ENCODE data around the gene KIAA1958.

KIAA1958 gene

GRCh38 chr9:112529316-112529715, 42.7 kb downstream of the KIAA1958 start:
- DNase-seq (ENCODE audit: low read depth) = no peak

- DNase-seq (ENCODE audit: low read depth) = peak; percentile 53
These were observed 44.2 kb downstream of the KIAA1958 start for GRCh38 chr9:112530751-112531205.

- peak; percentile 38 for DNase-seq (ENCODE audit: low read depth)
These were observed 45.1 kb downstream of the KIAA1958 start for GRCh38 chr9:112531666-112532282.

GRCh38 chr9:112532427-112532826, 45.8 kb downstream of the KIAA1958 start:
- DNase-seq (ENCODE audit: low read depth) = peak; percentile 95

- no peak for DNase-seq (ENCODE audit: low read depth)
These were observed 47.0 kb downstream of the KIAA1958 start for GRCh38 chr9:112533660-112534059.

- DNase-seq (ENCODE audit: low read depth) = peak; percentile 65
These were observed 48.7 kb downstream of the KIAA1958 start for GRCh38 chr9:112535301-112535700.

GRCh38 chr9:112535811-112536210, 49.2 kb downstream of the KIAA1958 start:
- peak; percentile 78 for DNase-seq (ENCODE audit: low read depth)

GRCh38 chr9:112537561-112537960, 50.9 kb downstream of the KIAA1958 start:
- DNase-seq (ENCODE audit: low read depth) = no peak

GRCh38 chr9:112540800-112541199, 54.2 kb downstream of the KIAA1958 start:
- no peak for DNase-seq (ENCODE audit: low read depth)

GRCh38 chr9:112541685-112542084, 55.1 kb downstream of the KIAA1958 start:
- DNase-seq (ENCODE audit: low read depth) = peak; percentile 77

GRCh38 chr9:112542593-112543292, 56.1 kb downstream of the KIAA1958 start:
- DNase-seq (ENCODE audit: low read depth) = no peak

- peak; percentile 47 for DNase-seq (ENCODE audit: low read depth)
These were observed 57.9 kb downstream of the KIAA1958 start for GRCh38 chr9:112544477-112544876.

- no peak for DNase-seq (ENCODE audit: low read depth)
These were observed 58.6 kb downstream of the KIAA1958 start for GRCh38 chr9:112545237-112545636.

- peak; percentile 34 for DNase-seq (ENCODE audit: low read depth)
These were observed 59.8 kb downstream of the KIAA1958 start for GRCh38 chr9:112546149-112547012.

GRCh38 chr9:112548051-112548440, 61.4 kb downstream of the KIAA1958 start:
- DNase-seq (ENCODE audit: low read depth) = no peak

- peak; percentile 83 for DNase-seq (ENCODE audit: low read depth)
These were observed 62.4 kb downstream of the KIAA1958 start for GRCh38 chr9:112548836-112549595.

- DNase-seq (ENCODE audit: low read depth) = no peak
These were observed 63.9 kb downstream of the KIAA1958 start for GRCh38 chr9:112550531-112550930.

GRCh38 chr9:112551641-112552040, 65.0 kb downstream of the KIAA1958 start:
- DNase-seq (ENCODE audit: low read depth) = no peak

- no peak for DNase-seq (ENCODE audit: low read depth)
These were observed 65.8 kb downstream of the KIAA1958 start for GRCh38 chr9:112552229-112553056.

- no peak for DNase-seq (ENCODE audit: low read depth)
These were observed 66.7 kb downstream of the KIAA1958 start for GRCh38 chr9:112553256-112553826.

- DNase-seq (ENCODE audit: low read depth) = peak; percentile 78
These were observed 67.9 kb downstream of the KIAA1958 start for GRCh38 chr9:112554516-112554915.

All from iris pigment epithelial cell (primary cell).